Upper lobe of left lung (tissue), 6 donors: ENCODE data around the gene AKIP1. TPM values are rescaled to one million over a fixed set of nuclear protein-coding genes. Genes with fewer than 3 reads are reported as not detected.

Source experiments
- ATAC-seq, 2 donors: fragments of 200-7000 bp; cut with Tn5 transposase; one replicate each; pipeline ENCODE4 v1.9.1; 2022; ENCODE audit warnings: mild to moderate bottlenecking in 2 of 2, moderate library complexity in 2 of 2; ENCODE audit not compliant: low FRiP score in 2 of 2
- DNase-seq, 2 donors: peaks; one replicate each; pipeline ENCODE4 v3.0.0-alpha.2; 2019 to 2020
- H3K27ac ChIP-seq, 4 donors: fragments of 200-600 bp; sonication (generic); one replicate each; pipeline ENCODE4 v1.5.1; 2016 to 2019
- H3K27me3 ChIP-seq, 4 donors: fragments of 200-600 bp; sonication (generic); one replicate each; pipeline ENCODE4 v1.5.1; 2017 to 2019
- H3K36me3 ChIP-seq, 4 donors: fragments of 200-600 bp; sonication (generic); one replicate each; pipeline ENCODE4 v1.5.1; 2016 to 2019
- H3K4me1 ChIP-seq, 4 donors: fragments of 200-600 bp; sonication (generic); one replicate each; pipeline ENCODE4 v1.5.1; 2018 to 2019
- H3K4me3 ChIP-seq, 4 donors: fragments of 200-600 bp; sonication (generic); one replicate each; pipeline ENCODE4 v1.5.1; 2017 to 2019; ENCODE audit warnings: mild to moderate bottlenecking in 2 of 4, moderate library complexity in 1 of 4
- H3K9me3 ChIP-seq, 4 donors: fragments of 200-600 bp; sonication (generic); one replicate each; pipeline ENCODE4 v1.5.1; 2018 to 2019
- CTCF ChIP-seq, 6 experiments: fragments of 450-650 bp in 4 of 6; fragments of 200-600 bp in 2 of 6; sonication (generic) in 2 of 6; IDR thresholded peaks; one replicate each; pipeline ENCODE4 v1.5.1; 2016 to 2019; ENCODE audit warnings: antibody characterized with exemption in 6 of 6
- EP300 ChIP-seq, 4 donors: sonication (generic); formaldehyde crosslinking; IDR thresholded peaks; one replicate each; pipeline ENCODE4 v1.5.1; 2017; ENCODE audit warnings: antibody characterized with exemption in 4 of 4, control low read depth in 2 of 4
- POLR2A ChIP-seq, 4 donors: fragments of 450-650 bp; IDR thresholded peaks; one replicate each; pipeline ENCODE4 v1.5.1; 2016 to 2017; ENCODE audit warnings: antibody characterized with exemption in 4 of 4, mild to moderate bottlenecking in 2 of 4
- POLR2AphosphoS5 ChIP-seq, 2 donors: sonication (generic); formaldehyde crosslinking; IDR thresholded peaks; one replicate each; pipeline ENCODE4 v1.5.1; 2017; ENCODE audit warnings: antibody characterized with exemption in 2 of 2
- WGBS, 2 donors: methylation state at CpG; one replicate each; pipeline ENCODE4 v1.1.5; 2017 to 2018; 5-methylcytosine and 5-hydroxymethylcytosine counted together
- total RNA-seq, 6 donors: library from RNA; depleted of rRNA in 4 of 6; stranded (reverse); fragments of >200 nt in 4 of 6; gene quantifications; one replicate each; pipeline versions ENCODE4 v1.1.0 to v1.2.1, GENCODE V29; 2016 to 2021
- donor health status: DM: no; HTN: no; CAD: no; lungs with moderate emphysema.
- donor health status: DM: no; HTN: yes; CAD: no; lungs with severe emphysema.

Gene AKIP1
- total RNA-seq, 6 donors from 2014 or later, result 17.4 to 31.8 (median 23.1) TPM

DNA sequence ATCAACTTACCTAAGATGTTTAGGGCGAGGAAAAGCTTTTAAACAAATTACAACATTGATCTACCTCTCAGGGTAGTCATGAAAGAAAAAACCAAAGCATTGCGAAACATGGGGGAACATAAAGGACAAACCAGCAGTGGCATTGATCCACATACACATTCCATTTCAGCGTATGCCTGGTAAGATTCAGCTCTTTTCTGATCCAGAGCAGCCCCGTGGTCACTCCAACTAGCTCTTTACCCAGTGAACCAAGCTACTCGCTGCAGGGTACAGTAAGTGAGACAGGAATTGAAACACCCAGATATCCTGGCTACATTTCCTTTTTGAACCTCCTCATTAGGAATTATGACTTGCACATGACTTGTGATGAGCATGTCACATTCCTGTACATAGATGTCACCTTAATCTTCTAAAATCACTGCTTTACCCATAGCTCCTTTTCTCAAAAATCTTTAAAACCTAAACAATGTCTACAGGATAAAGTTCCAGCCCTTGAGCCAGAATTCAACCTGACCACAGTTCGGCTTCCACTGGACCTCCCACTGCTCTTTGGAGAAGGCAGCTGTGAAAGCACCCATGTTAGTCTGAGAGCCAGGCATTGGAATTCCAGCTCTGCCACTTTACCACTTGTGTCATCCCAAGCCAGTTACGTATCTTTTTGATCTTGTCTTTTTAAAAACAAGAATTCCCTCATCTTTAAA lies 42.9 kb upstream of the AKIP1 start:
- Histone ChIP-seq H3K9me3 (no peaks in the 10 kb centered on the region), H3K36me3 (no peaks in the 10 kb centered on the region), H3K27me3 (peaks cover 0 to 7% (median 0%) of the 10 kb centered on the region in 4 donors), H3K4me1 (peaks cover 28 to 72% (median 37%) of the 10 kb centered on the region in 4 donors), H3K27ac (peak overlapping the region; percentile 8 to 59 (median 31)), H3K4me3 (no peak overlapping the region)
- DNase-seq (no peak), ATAC-seq (no peak)
- no peak for TF ChIP-seq EP300 (IDR thresholded peaks at IDR 0.05)
- TF ChIP-seq POLR2AphosphoS5 (IDR thresholded peaks at IDR 0.05), result no peak
- TF ChIP-seq POLR2A (IDR thresholded peaks at IDR 0.05), result no peak
- no peak for TF ChIP-seq CTCF (IDR thresholded peaks at IDR 0.05)
- WGBS, 2 donors, result 67 to 70% methylated on average over 7 of the region's 7 CpGs

DNA sequence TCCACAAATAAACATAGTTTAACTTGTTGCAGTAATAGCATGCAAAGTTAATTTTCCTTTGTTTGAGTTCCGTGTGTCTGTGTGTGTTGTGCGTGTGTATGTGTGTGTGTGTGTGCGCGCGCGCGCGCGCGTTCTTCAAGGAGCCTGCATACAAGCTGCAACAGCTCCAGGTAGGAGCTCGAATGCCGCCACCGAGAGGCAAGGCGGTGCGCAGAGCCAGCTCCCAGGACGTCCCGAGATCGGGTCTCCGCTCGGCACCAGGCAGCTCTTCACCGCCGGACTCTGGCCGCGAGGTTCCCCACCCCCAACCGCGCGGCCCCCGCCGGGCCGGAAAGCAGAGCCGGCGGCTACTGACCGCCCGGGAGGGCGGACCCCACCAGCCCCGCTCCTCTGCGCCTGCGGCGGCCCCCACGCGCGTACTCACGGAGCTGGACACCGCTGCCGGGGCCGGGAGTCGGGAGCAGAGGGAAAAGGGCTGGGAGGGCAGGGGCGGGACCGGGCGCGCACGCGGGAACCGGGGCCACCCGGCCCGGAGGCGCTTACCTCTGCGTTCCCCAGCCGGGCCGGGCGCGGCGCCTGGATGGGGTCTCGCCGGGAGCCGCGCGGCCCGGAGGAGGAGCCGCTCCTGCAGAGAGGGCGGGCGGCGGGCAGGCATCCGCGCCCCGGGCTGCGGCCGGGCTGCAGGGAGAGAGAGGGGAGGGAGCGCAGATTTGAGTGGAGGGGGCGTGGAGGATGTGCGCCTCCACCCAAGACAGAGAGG lies 40.4 kb upstream of the AKIP1 start:
- ATAC-seq, result peak; percentile 64 to 90

DNA sequence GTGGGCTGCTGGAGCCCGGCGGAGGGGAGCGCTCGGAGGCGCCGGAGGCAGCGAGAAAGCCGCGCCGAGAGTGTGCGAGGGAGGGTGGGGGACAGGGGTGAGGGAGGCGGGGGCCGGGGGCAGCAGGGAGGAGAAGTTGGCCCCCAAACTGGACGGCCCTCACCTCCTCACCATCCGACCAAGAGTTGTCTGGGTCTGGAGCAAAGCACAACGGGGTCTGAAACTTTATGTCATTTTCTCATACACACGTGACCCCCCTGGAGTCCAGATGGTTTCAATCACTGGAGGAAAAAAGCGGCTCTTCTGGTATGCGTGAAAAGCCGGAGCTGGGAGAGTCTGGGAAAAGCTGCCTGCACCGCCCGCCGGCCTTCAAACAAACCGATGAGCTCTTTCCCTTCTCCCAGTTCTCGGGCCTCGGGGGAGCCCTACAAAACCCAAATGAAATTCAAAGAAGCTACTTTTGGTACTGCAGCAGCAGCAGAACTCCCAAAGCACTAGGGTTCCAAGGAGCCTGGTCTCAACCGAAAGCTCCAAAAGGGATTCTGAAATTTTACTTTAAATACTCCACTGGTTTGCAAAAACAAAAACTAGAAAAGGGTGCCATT lies 39.7 kb upstream of the AKIP1 start:
- peak overlapping the region; percentile 83 to 94 (median 84) for H3K27ac ChIP-seq
- H3K4me3 ChIP-seq, result peak overlapping the region; percentile 78 to 93 (median 84)
- DNase-seq (peak in 1 of 2 donors; percentile 65), ATAC-seq (peak; percentile 64 to 88)
- peaks cover 0 to 7% (median 0%) of the 10 kb centered on the region in 4 donors for H3K27me3 ChIP-seq
- no peaks in the 10 kb centered on the region for H3K36me3 ChIP-seq
- WGBS, 2 donors, result 7% methylated on average over 10 to 16 of the region's 27 CpGs
- peaks cover 16 to 52% (median 24%) of the 10 kb centered on the region in 4 donors for H3K4me1 ChIP-seq
- TF ChIP-seq EP300 (IDR thresholded peaks at IDR 0.05) (no peak), POLR2AphosphoS5 (IDR thresholded peaks at IDR 0.05) (peak; percentile 39 to 66), CTCF (IDR thresholded peaks at IDR 0.05) (no peak), POLR2A (IDR thresholded peaks at IDR 0.05) (peak in 1 of 4 donors; percentile 0)
- H3K9me3 ChIP-seq, result no peaks in the 10 kb centered on the region

More for the DNA sequence above, 40.4 kb upstream of the AKIP1 start:
- peak overlapping the region; percentile 78 to 93 (median 84) for H3K4me3 ChIP-seq
- 0 to 2% methylated on average over 1 to 23 of the region's 81 CpGs for WGBS, 2 donors
- peaks cover 20 to 53% (median 27%) of the 10 kb centered on the region in 4 donors for H3K4me1 ChIP-seq
- no peaks in the 10 kb centered on the region for H3K9me3 ChIP-seq
- no peak for TF ChIP-seq CTCF (IDR thresholded peaks at IDR 0.05)
- peak in 1 of 4 donors; percentile 40 for TF ChIP-seq POLR2A (IDR thresholded peaks at IDR 0.05)
- peak; percentile 84 to 93 for DNase-seq
- peaks cover 0 to 7% (median 0%) of the 10 kb centered on the region in 4 donors for H3K27me3 ChIP-seq
- H3K36me3 ChIP-seq, result no peaks in the 10 kb centered on the region
- H3K27ac ChIP-seq, result peak overlapping the region; percentile 83 to 94 (median 84)

DNA sequence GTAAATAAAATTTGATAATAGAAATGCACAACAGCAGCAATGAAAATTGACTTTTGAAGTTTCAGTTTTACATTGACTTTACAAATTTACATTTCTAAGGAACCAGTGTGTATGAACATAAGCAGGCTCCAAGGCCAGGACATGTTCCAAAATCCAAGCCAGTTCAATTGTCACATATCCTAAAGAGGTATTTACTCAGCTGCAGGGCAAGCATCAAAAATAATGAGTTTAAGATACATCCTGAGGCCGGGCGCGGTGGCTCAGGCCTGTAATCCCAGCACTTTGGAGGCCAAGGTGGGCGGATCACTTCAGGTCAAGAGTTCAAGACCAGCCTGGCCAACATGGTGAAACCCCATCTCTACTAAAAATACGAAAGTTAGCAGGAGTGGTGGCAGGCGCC lies 39.0 kb upstream of the AKIP1 start:
- Histone ChIP-seq H3K36me3 (no peaks in the 10 kb centered on the region), H3K4me3 (no peak overlapping the region), H3K9me3 (no peaks in the 10 kb centered on the region), H3K27ac (no peak overlapping the region), H3K4me1 (peaks cover 9 to 45% (median 17%) of the 10 kb centered on the region in 4 donors), H3K27me3 (peaks cover 0 to 7% (median 0%) of the 10 kb centered on the region in 4 donors)
- DNase-seq, result no peak
- TF ChIP-seq EP300 (IDR thresholded peaks at IDR 0.05) (no peak), CTCF (IDR thresholded peaks at IDR 0.05) (no peak), POLR2A (IDR thresholded peaks at IDR 0.05) (no peak), POLR2AphosphoS5 (IDR thresholded peaks at IDR 0.05) (no peak)
- 89 to 91% methylated on average over 6 of the region's 6 CpGs for WGBS, 2 donors
- ATAC-seq, result no peak
